BE2C (cell line): Measurements from ENCODE around the gene MYRIP.

Source experiments
- DNase-seq: peaks from one replicate; pipeline ENCODE4 v3.0.0-alpha.2; 2020
- H3K27me3 ChIP-seq: fragments of 250-450 bp; sonication (Bioruptor Pico); 2 replicates; pipeline ENCODE4 v1.5.1; 2020; ENCODE audit warnings: mild to moderate bottlenecking
- H3K36me3 ChIP-seq: fragments of 250-450 bp; sonication (Bioruptor Pico); 2 replicates; pipeline ENCODE4 v1.5.1; 2020; ENCODE audit warnings: mild to moderate bottlenecking
- H3K4me1 ChIP-seq: fragments of 250-450 bp; sonication (Bioruptor Pico); 2 replicates; pipeline ENCODE4 v1.5.1; 2020
- H3K4me3 ChIP-seq: 2 replicates; pipeline ENCODE4 v1.5.1; 2011; ENCODE audit warnings: low read depth, low read length
- H3K9me3 ChIP-seq: fragments of 250-450 bp; sonication (Bioruptor Pico); 2 replicates; pipeline ENCODE4 v1.5.1; 2020
- TF ChIP-seq, protein P1 (sequence below): IDR thresholded peaks from 2 replicates; pipeline ENCODE4 v1.5.1; 2012; ENCODE audit warnings: mild to moderate bottlenecking, low read depth, low read length

The MYRIP gene

GRCh38 chr3:40109641-40110490 is 300.5 kb downstream of the MYRIP start:
- H3K36me3 ChIP-seq, result no peaks in the 10 kb centered on the region

DNA sequence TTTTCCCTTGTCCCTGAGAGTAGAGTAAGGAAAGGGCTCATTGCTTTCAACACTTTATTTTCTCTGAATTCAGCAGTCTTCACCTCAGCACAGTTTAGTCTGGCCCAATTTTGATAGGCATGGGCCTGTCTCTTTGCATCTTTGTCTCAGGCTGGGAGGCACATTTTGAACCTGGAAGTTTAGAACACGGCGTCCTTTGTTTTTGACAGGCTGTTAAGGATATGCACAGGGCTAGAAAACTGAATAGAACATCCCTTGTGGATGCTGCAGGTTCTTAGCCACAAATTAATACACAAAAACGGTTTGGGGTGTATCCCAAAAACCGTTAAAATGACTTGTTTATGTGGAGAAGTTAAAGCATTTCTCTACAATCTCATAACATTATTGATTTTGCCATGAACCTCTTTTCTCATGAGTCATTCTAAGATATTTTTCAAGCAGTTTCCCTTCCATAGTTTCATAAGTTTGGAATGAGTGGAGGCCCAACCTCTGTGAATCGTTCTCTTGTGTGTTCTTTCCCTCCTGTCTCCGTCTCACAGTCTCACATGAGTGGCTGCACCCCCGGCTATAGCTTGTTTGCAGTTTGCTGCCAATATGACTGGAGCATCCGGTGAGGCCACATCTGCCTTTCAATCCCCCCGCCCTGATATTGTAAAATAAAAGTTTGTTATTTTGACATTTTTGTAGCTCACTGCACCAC is 307.2 kb downstream of the MYRIP start:
- H3K4me3 ChIP-seq, result no peak overlapping the region
- TF ChIP-seq, protein P1, sequence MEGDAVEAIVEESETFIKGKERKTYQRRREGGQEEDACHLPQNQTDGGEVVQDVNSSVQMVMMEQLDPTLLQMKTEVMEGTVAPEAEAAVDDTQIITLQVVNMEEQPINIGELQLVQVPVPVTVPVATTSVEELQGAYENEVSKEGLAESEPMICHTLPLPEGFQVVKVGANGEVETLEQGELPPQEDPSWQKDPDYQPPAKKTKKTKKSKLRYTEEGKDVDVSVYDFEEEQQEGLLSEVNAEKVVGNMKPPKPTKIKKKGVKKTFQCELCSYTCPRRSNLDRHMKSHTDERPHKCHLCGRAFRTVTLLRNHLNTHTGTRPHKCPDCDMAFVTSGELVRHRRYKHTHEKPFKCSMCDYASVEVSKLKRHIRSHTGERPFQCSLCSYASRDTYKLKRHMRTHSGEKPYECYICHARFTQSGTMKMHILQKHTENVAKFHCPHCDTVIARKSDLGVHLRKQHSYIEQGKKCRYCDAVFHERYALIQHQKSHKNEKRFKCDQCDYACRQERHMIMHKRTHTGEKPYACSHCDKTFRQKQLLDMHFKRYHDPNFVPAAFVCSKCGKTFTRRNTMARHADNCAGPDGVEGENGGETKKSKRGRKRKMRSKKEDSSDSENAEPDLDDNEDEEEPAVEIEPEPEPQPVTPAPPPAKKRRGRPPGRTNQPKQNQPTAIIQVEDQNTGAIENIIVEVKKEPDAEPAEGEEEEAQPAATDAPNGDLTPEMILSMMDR, result no peak
- H3K9me3 ChIP-seq, result no peaks in the 10 kb centered on the region
- DNase-seq, result no peak
- no peaks in the 10 kb centered on the region for H3K27me3 ChIP-seq
- H3K36me3 ChIP-seq, result no peaks in the 10 kb centered on the region
- no peaks in the 10 kb centered on the region for H3K4me1 ChIP-seq

More at GRCh38 chr3:40109641-40110490, 300.5 kb downstream of the MYRIP start:
- DNase-seq, result peak; percentile 51
- H3K27me3 ChIP-seq, result no peaks in the 10 kb centered on the region
- H3K9me3 ChIP-seq, result no peaks in the 10 kb centered on the region
- no peaks in the 10 kb centered on the region for H3K4me1 ChIP-seq
- TF ChIP-seq, protein P1, result peak; percentile 76
- H3K4me3 ChIP-seq, result no peak overlapping the region

- no peaks in the 10 kb centered on the region for H3K4me1 ChIP-seq
- H3K27me3 ChIP-seq, result no peaks in the 10 kb centered on the region
- TF ChIP-seq, protein P1, result no peak
- H3K36me3 ChIP-seq, result no peaks in the 10 kb centered on the region
- no peak overlapping the region for H3K4me3 ChIP-seq
- no peaks in the 10 kb centered on the region for H3K9me3 ChIP-seq
- DNase-seq, result no peak
These were observed 308.7 kb downstream of the MYRIP start for GRCh38 chr3:40118091-40118490.

DNA sequence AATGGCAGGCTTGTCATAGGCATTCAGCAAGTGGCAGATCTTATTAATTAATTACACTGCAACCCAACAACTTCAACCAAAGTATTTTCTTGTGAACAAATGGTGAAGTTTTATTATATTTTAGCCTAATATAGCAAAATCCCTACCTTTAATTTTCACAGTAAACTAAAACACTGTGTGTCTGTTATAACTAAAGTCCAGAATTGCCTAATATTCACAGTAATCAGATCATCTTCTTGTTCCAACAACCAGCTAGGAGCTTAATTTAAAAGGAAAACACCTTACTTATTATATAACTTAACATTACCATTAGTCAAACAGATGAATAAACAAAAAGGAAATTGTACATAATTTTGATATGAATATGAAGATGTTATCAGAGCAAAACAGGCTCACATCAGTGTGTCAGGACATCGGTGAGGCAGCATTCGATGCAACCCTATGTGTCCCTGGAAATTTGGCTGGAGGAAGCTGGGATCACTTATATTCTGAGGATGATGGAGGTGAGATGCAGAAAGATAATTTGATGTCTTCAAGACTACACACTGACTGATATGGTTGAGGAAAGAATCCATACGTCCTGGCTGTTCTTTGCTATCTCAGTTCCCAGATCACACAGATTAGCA is 310.8 kb downstream of the MYRIP start:
- Histone ChIP-seq H3K36me3 (no peaks in the 10 kb centered on the region), H3K27me3 (no peaks in the 10 kb centered on the region), H3K4me1 (no peaks in the 10 kb centered on the region), H3K9me3 (no peaks in the 10 kb centered on the region), H3K4me3 (peak overlapping the region; percentile 18)
- no peak for DNase-seq
- TF ChIP-seq, protein P1, result no peak

DNA sequence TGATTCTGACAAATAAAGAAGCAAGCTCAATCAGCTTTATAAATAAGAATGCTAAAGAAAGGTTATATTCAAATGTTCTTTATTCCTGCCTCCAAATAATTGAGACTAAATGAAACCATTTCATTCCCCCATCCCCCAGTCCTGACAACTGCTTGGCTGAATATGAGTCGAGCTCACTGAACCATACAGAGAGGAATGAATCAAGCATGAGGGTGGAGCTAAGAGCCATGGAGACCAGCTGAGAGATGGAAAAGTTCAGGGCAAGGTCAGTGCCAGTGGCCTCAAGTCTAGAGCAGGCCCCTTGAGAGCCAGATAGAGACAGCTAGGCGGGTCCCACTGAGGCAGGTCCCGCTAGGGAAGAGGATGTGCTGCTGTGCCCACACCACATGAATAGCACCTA is 311.4 kb downstream of the MYRIP start:
- Histone ChIP-seq H3K36me3 (no peaks in the 10 kb centered on the region), H3K4me3 (peak overlapping the region; percentile 18), H3K27me3 (no peaks in the 10 kb centered on the region), H3K4me1 (no peaks in the 10 kb centered on the region), H3K9me3 (no peaks in the 10 kb centered on the region)
- TF ChIP-seq, protein P1, result no peak
- peak; percentile 54 for DNase-seq
